Measurements from ENCODE around the gene KDM5A.

Gene KDM5A

GRCh38 chr12:267581-268482, 121.3 kb downstream of the KDM5A start:
- H3K27ac ChIP-seq: no peak overlapping the region
- no peaks in the 10 kb centered on the region for H3K36me3 ChIP-seq
- no peak for TF ChIP-seq CTCF (IDR thresholded peaks at IDR 0.05)
- no peaks in the 10 kb centered on the region for H3K4me1 ChIP-seq (ENCODE audit: control insufficient read depth in 1 of 2, insufficient read depth in 1 of 2, low read depth in 1 of 2, low read length in 1 of 2)
- no peaks in the 10 kb centered on the region for H3K9me3 ChIP-seq
- no peak overlapping the region for H3K4me3 ChIP-seq (ENCODE audit: low read depth in 1 of 2, low read length in 1 of 2)
- peaks cover 53% of the 10 kb centered on the region for H3K27me3 ChIP-seq

- H3K27ac ChIP-seq: no peak overlapping the region
- H3K36me3 ChIP-seq: no peaks in the 10 kb centered on the region
- peaks cover 70% of the 10 kb centered on the region for H3K27me3 ChIP-seq
- no peaks in the 10 kb centered on the region for H3K4me1 ChIP-seq (ENCODE audit: control insufficient read depth in 1 of 2, insufficient read depth in 1 of 2, low read depth in 1 of 2, low read length in 1 of 2)
- H3K9me3 ChIP-seq: no peaks in the 10 kb centered on the region
- H3K4me3 ChIP-seq (ENCODE audit: low read depth in 1 of 2, low read length in 1 of 2): no peak overlapping the region
- TF ChIP-seq CTCF (IDR thresholded peaks at IDR 0.05): no peak
These were observed 124.0 kb downstream of the KDM5A start for GRCh38 chr12:265096-265495.

- Histone ChIP-seq H3K9me3 (no peaks in the 10 kb centered on the region), H3K36me3 (no peaks in the 10 kb centered on the region), H3K4me1 (ENCODE audit: control insufficient read depth in 1 of 2, insufficient read depth in 1 of 2, low read depth in 1 of 2, low read length in 1 of 2) (no peaks in the 10 kb centered on the region), H3K4me3 (ENCODE audit: low read depth in 1 of 2, low read length in 1 of 2) (no peak overlapping the region), H3K27me3 (peaks cover 72% of the 10 kb centered on the region), H3K27ac (no peak overlapping the region)
- no peak for TF ChIP-seq CTCF (IDR thresholded peaks at IDR 0.05)
These were observed 124.9 kb downstream of the KDM5A start for GRCh38 chr12:264269-264668.

- Histone ChIP-seq H3K4me1 (ENCODE audit: control insufficient read depth in 1 of 2, insufficient read depth in 1 of 2, low read depth in 1 of 2, low read length in 1 of 2) (no peaks in the 10 kb centered on the region), H3K9me3 (no peaks in the 10 kb centered on the region), H3K27me3 (peaks cover 70% of the 10 kb centered on the region), H3K4me3 (ENCODE audit: low read depth in 1 of 2, low read length in 1 of 2) (no peak overlapping the region), H3K36me3 (no peaks in the 10 kb centered on the region), H3K27ac (no peak overlapping the region)
- no peak for TF ChIP-seq CTCF (IDR thresholded peaks at IDR 0.05)
These were observed 125.5 kb downstream of the KDM5A start for GRCh38 chr12:263574-263973.

- TF ChIP-seq CTCF (IDR thresholded peaks at IDR 0.05): no peak
- H3K27me3 ChIP-seq: peaks cover 70% of the 10 kb centered on the region
- H3K4me1 ChIP-seq (ENCODE audit: control insufficient read depth in 1 of 2, insufficient read depth in 1 of 2, low read depth in 1 of 2, low read length in 1 of 2): no peaks in the 10 kb centered on the region
- H3K9me3 ChIP-seq: no peaks in the 10 kb centered on the region
- H3K27ac ChIP-seq: no peak within 1 kb of the TSS
- no peak within 1 kb of the TSS for H3K4me3 ChIP-seq (ENCODE audit: low read depth in 1 of 2, low read length in 1 of 2)
- no peaks in the 10 kb centered on the region for H3K36me3 ChIP-seq
These were observed 126.3 kb downstream of the KDM5A start, which contains the start of gene SLC6A13 for GRCh38 chr12:262817-263216. Gene SLC6A13, minus strand, starts transcription at chr12:262836. Its CDS starts 2,784 bp downstream, at chr12:260052.

Data from neutrophil (primary cell).